GM12892 (cell line): ENCODE data around the gene SERINC3.

Experiments
- POLR2A ChIP-seq: IDR thresholded peaks from 2 replicates; pipeline ENCODE4 v1.6.1; 2011; ENCODE audit warnings: low read depth, low read length, control low read depth
- POLR2AphosphoS5 ChIP-seq: IDR thresholded peaks from 2 replicates; pipeline ENCODE4 v1.6.1; 2011; ENCODE audit warnings: low read depth, low read length, control low read depth
- TAF1 ChIP-seq: IDR thresholded peaks from 2 replicates; pipeline ENCODE4 v1.6.1; 2011; ENCODE audit warnings: low read depth, mild to moderate bottlenecking, control low read depth, low read length, borderline replicate concordance

- TF ChIP-seq POLR2A (no peak), POLR2AphosphoS5 (no peak), TAF1 (no peak)
These were observed 12.1 kb downstream of the SERINC3 start for GRCh38 chr20:44509762-44510161.
